ENCODE data around the gene COX19.

- TF ChIP-seq, protein P1, sequence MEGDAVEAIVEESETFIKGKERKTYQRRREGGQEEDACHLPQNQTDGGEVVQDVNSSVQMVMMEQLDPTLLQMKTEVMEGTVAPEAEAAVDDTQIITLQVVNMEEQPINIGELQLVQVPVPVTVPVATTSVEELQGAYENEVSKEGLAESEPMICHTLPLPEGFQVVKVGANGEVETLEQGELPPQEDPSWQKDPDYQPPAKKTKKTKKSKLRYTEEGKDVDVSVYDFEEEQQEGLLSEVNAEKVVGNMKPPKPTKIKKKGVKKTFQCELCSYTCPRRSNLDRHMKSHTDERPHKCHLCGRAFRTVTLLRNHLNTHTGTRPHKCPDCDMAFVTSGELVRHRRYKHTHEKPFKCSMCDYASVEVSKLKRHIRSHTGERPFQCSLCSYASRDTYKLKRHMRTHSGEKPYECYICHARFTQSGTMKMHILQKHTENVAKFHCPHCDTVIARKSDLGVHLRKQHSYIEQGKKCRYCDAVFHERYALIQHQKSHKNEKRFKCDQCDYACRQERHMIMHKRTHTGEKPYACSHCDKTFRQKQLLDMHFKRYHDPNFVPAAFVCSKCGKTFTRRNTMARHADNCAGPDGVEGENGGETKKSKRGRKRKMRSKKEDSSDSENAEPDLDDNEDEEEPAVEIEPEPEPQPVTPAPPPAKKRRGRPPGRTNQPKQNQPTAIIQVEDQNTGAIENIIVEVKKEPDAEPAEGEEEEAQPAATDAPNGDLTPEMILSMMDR (IDR thresholded peaks at IDR 0.05; ENCODE audit: extremely low read depth in 1 of 2, insufficient read depth in 1 of 2, low read depth in 1 of 2, low read length in 2 of 2) = no peak
- TF ChIP-seq POLR2A (IDR thresholded peaks at IDR 0.05; ENCODE audit: low read depth, low read length) (no peak), MYC (IDR thresholded peaks at IDR 0.05; ENCODE audit: low read depth, low read length) (no peak), FOS (IDR thresholded peaks at IDR 0.05; ENCODE audit: borderline replicate concordance, insufficient read depth, low read length) (no peak), EZH2 (IDR thresholded peaks at IDR 0.05; ENCODE audit: borderline replicate concordance, low read depth, low read length, severe bottlenecking) (no peak), GATA2 (IDR thresholded peaks at IDR 0.05; ENCODE audit: insufficient read depth, insufficient read length, low read depth, low read length) (no peak)
- TF ChIP-seq, protein P2, sequence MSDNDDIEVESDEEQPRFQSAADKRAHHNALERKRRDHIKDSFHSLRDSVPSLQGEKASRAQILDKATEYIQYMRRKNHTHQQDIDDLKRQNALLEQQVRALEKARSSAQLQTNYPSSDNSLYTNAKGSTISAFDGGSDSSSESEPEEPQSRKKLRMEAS (IDR thresholded peaks at IDR 0.05; ENCODE audit: insufficient read depth, insufficient read length) = no peak
Observed at GRCh38 chr7:1013581-1013980, 38.2 kb upstream of the COX19 start.
